IPS-18a (cell line): ENCODE data around the gene VCL.
"Not testable (repeated sequence)": the region's sequence is repeated elsewhere in the genome, so short reads cannot be mapped to it uniquely, and the experiment has no call there.

Experiments used
- H3K27ac ChIP-seq: one replicate; pipeline ENCODE4 v1.5.1; 2013; ENCODE audit warnings: low read length
- H3K27me3 ChIP-seq: one replicate; pipeline ENCODE4 v1.6.1; 2013; ENCODE audit warnings: mild to moderate bottlenecking, low read length; ENCODE audit not compliant: control insufficient read depth, insufficient read depth
- H3K36me3 ChIP-seq: one replicate; pipeline ENCODE4 v1.6.1; 2013; ENCODE audit warnings: low read depth, low read length; ENCODE audit not compliant: control insufficient read depth
- H3K4me1 ChIP-seq: one replicate; pipeline ENCODE4 v1.6.1; 2013; ENCODE audit warnings: low read depth, low read length; ENCODE audit not compliant: control insufficient read depth
- H3K4me3 ChIP-seq: one replicate; pipeline ENCODE4 v1.5.1; 2013; ENCODE audit warnings: low read length
- H3K9ac ChIP-seq: one replicate; pipeline ENCODE4 v1.6.1; 2013; ENCODE audit warnings: mild to moderate bottlenecking, low read length, moderate library complexity
- H3K9me3 ChIP-seq: one replicate; pipeline ENCODE4 v1.6.1; 2013; ENCODE audit warnings: low read depth, low read length; ENCODE audit not compliant: control insufficient read depth

VCL gene

DNA sequence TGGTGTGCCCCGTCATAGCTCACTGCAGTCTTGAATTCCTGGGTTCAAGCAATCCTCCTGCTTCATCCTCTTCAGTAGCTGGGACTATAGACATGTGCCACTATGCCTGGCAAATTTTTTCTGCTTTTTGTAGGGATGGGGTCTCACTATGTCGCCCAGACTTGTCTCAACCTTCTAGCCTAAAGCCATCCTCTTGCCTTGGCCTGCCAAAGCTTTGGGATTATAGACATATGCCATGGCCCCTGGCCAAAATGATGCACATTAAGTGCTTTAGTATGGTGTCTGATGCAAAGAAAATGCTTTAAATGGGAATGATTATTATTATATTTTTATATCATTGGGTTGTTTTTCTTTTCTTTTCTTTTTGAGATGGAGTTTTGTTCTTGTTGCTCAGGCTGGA, 33.2 kb upstream of the VCL start:
- Histone ChIP-seq H3K4me3 (no peak overlapping the region), H3K9me3 (no peaks in the 10 kb centered on the region), H3K36me3 (no peaks in the 10 kb centered on the region), H3K4me1 (peaks cover 39% of the 10 kb centered on the region), H3K27me3 (no peaks in the 10 kb centered on the region), H3K27ac (peak overlapping the region; percentile 95), H3K9ac (peak overlapping the region; percentile 78)

DNA sequence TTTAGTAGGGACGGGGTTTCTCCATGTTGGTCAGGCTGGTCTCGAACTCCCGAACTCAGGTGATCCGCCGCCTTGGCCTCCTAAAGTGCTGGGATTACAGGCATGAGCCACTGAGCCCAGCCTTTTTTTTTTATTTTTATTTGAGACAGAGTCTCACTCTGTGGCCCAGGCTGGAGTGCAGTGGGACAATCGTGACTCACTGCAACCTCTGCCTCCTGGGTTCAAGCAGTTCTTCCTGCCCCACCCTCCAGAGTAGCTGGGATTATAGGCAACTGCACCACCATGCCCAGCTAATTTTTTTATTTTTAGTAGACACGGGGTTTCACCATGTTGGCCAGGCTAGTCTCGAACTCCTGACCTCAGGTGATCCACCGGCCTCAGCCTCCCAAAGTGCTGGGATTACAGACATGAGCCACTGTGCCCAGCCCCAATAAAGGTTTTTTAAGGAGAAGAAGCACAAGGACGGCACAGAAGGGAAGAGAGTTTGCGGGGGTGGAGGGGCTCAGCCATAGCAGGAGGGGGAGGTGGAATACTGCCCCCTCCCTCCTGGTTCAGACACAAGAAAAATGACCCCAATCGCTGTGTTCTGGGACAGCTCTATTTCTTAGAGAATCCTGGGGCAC, 32.5 kb upstream of the VCL start:
- not testable (repeated sequence) for H3K9me3 ChIP-seq, H3K36me3 ChIP-seq, H3K27me3 ChIP-seq
- H3K27ac ChIP-seq, result peak overlapping the region; percentile 95
- H3K9ac ChIP-seq, result peak overlapping the region; percentile 78
- H3K4me1 ChIP-seq, result peaks cover 42% of the 10 kb centered on the region
- peak overlapping the region; percentile 9 for H3K4me3 ChIP-seq

DNA sequence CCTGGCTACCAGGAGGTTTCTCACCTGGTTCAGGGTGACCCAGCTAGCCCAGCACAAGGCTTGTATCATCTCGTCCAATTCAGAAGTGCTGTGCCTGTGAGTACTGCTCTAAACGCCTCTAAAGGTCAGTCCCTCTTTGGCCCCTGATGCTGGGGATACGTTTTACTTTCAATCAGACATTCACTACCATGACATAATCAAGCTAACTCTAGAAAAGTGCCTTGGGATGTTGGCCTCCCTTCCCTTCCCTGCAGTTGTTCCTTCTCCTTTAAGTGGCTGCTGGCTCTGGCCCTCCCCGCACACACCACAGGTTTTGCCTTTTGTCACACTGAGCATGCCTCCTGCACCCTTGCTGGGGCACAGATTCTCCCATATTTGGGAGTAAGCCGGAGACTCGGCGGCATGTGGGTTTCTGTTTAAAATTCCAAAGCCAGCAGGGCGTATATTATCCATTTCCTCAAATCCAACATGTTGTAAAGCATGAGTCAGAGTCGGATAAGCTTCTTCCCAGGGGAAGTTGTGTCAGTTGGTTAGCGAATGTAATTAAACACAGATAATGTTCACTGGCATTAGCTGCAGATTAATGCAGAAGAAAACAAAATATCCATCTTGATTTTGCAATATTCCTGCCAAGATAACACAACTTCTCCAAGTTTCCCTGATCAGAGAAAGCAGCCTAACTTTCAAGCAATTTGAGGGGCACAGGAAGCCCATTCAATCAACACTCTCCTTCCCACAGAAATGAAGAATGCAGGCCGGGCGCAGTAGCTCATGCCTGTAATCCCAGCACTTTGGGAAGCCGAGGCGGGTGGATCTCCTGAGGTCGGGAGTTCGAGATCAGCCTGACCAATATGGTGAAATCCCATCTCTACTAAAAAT, 31.8 kb upstream of the VCL start:
- H3K36me3 ChIP-seq, result no peaks in the 10 kb centered on the region
- H3K9me3 ChIP-seq, result no peaks in the 10 kb centered on the region
- H3K27me3 ChIP-seq, result no peaks in the 10 kb centered on the region
- H3K27ac ChIP-seq, result peak overlapping the region; percentile 96
- H3K9ac ChIP-seq, result peak overlapping the region; percentile 78
- peaks cover 42% of the 10 kb centered on the region for H3K4me1 ChIP-seq
- H3K4me3 ChIP-seq, result peak overlapping the region; percentile 38

DNA sequence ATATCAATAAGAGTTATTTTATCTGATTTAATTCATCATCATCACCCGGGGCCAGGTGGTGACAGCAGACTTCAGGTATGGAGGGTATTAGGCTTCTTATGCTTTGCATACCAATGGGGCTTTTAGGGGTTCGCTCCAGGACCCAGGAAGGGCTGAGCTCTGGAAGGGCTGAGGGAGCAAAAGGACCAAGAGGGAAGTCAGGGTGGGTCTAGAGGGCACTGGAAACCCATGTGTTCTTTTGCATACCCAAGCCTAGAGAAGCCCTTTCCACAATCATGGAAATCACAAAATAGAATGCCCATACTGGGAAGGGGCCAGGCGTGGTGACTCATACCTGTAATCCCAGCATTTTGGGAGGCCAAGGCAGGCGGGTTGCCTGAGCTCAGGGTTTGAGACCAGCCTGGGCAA, 30.9 kb upstream of the VCL start:
- H3K9ac ChIP-seq, result peak overlapping the region; percentile 78
- H3K4me1 ChIP-seq, result peaks cover 42% of the 10 kb centered on the region
- H3K36me3 ChIP-seq, result no peaks in the 10 kb centered on the region
- no peaks in the 10 kb centered on the region for H3K27me3 ChIP-seq
- H3K4me3 ChIP-seq, result peak overlapping the region; percentile 21
- H3K9me3 ChIP-seq, result no peaks in the 10 kb centered on the region
- H3K27ac ChIP-seq, result peak overlapping the region; percentile 96

DNA sequence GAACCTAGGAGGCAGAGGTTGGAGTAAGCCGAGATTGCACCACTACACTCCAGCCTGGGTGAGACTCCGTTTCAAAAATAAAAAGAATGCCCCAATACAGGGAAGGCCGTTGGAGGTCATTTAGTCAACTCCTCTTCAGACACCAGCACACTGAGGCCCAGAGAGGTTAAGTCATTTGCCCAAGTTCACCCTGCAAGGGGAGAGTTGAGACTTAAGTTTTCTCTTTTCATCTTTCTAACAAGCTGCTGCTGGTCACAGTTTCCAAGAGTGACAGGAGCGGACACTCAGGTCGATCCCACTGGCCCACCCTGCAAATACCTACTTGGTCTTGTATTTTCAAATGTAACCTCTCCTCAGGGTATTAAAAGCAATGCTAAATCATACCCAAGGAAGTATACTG, 30.4 kb upstream of the VCL start:
- H3K27ac ChIP-seq, result peak overlapping the region; percentile 96
- H3K27me3 ChIP-seq, result no peaks in the 10 kb centered on the region
- H3K4me1 ChIP-seq, result peaks cover 42% of the 10 kb centered on the region
- H3K36me3 ChIP-seq, result no peaks in the 10 kb centered on the region
- H3K9ac ChIP-seq, result peak overlapping the region; percentile 78
- no peaks in the 10 kb centered on the region for H3K9me3 ChIP-seq
- H3K4me3 ChIP-seq, result no peak overlapping the region

DNA sequence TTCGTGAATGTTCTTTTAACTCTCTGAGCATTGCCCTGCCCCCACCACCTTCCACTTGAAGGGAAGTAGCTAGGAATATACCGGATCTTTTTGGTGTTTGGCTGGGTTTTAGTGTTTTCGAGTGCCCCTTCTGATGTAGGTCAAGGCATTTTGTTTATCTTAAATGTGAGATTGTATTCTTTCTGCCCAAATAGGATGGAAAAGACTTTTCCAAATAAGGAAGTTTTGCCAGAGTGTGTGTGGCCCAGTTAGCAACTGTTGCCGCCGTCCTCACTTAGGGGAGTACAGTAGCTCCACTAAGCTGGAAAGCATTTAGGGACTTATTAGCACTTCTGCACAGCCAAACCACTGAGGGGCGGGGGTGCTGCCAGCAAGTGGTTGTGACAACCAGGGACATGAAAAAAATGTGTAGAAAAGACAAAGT, 29.8 kb upstream of the VCL start:
- no peaks in the 10 kb centered on the region for H3K27me3 ChIP-seq
- no peak overlapping the region for H3K4me3 ChIP-seq
- H3K9ac ChIP-seq, result peak overlapping the region; percentile 78
- peak overlapping the region; percentile 96 for H3K27ac ChIP-seq
- no peaks in the 10 kb centered on the region for H3K9me3 ChIP-seq
- peaks cover 42% of the 10 kb centered on the region for H3K4me1 ChIP-seq
- H3K36me3 ChIP-seq, result no peaks in the 10 kb centered on the region

DNA sequence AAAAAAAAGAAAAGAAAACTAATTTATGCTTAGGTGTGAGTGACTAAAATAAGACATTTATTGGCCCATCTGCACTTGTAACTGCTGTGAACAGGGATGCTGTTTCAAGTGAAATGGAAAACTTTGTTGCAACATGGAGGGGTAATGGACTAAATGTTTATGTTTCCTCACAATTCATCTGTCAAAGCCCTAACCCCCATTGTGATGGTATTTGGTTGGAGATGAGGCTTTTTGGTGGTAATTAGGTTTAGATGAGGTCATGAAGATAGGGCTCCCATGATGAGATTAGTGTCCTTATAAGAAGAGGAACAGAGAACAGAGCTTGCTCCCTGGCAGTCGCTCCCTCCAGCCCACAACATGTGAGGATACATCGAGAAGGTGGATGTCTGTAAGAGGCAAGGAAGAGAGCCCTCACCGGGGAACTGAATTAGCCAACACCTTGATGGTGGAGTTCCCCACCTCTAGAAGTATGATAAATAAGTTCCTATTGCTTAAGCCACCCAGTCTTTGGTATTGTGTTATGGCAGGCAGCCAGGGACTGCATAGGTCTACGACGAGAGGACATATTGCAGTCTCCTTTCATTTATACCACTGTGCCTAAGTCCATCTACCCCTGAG, 28.6 kb upstream of the VCL start:
- no peak overlapping the region for H3K9ac ChIP-seq
- H3K4me1 ChIP-seq, result peaks cover 42% of the 10 kb centered on the region
- H3K9me3 ChIP-seq, result no peaks in the 10 kb centered on the region
- H3K36me3 ChIP-seq, result no peaks in the 10 kb centered on the region
- peak overlapping the region; percentile 30 for H3K27ac ChIP-seq
- no peaks in the 10 kb centered on the region for H3K27me3 ChIP-seq
- H3K4me3 ChIP-seq, result no peak overlapping the region

DNA sequence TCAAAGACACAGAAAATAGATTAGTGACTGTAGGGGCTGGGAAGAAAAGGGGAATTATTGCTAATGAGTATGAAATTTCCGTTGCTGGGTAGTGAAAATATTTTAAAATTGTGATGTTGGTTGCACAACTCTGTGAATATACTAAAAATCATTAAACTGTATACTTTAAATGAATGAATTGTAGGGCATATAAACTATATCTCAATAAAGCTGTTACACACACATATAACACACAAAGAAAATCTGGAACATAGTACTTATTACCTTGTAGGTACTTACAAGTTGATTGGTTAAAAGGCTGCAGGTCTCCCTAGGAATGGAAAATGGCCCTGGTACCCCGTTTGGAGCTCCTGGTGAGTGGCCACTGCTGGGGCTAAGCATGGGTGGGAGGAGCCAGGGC, 27.1 kb upstream of the VCL start:
- Histone ChIP-seq H3K4me1 (peaks cover 36% of the 10 kb centered on the region), H3K27me3 (no peaks in the 10 kb centered on the region), H3K36me3 (no peaks in the 10 kb centered on the region), H3K9me3 (no peaks in the 10 kb centered on the region), H3K9ac (no peak overlapping the region), H3K27ac (no peak overlapping the region), H3K4me3 (no peak overlapping the region)

DNA sequence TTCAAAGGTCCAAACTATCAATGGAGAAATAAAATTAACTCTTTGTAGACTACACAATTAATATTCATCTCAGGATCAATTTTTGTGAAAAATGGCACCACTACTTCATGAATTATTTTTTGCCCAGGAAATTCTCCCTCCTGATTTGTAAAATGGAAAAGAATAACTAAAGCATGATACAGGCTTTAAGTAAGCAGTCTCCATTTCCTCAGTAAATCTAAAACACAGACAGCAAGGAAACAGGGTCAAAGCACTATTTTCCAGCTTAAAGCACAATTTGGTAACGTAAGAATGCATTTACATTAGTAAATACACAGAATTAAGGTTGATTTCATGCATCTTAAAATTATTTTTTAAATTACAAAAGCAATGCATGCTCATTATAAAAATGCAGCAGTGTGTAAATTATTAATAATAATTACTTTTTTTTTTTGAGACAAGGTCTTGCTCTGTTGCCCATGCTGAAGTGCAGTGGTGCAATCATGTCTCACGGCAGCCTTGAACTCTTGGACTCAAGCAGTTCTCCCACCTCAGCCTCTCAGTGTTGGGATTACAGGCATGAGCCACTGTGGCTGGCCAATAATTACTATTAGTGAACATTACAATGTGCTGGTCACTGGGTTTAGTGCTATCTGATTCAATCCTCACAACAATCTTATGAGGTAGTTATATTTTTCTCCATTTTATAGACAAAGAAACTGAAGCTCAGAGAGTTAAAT, 26.1 kb upstream of the VCL start:
- no peaks in the 10 kb centered on the region for H3K27me3 ChIP-seq
- H3K36me3 ChIP-seq, result no peaks in the 10 kb centered on the region
- H3K9ac ChIP-seq, result no peak overlapping the region
- peaks cover 29% of the 10 kb centered on the region for H3K4me1 ChIP-seq
- no peak overlapping the region for H3K27ac ChIP-seq
- no peaks in the 10 kb centered on the region for H3K9me3 ChIP-seq
- H3K4me3 ChIP-seq, result no peak overlapping the region

DNA sequence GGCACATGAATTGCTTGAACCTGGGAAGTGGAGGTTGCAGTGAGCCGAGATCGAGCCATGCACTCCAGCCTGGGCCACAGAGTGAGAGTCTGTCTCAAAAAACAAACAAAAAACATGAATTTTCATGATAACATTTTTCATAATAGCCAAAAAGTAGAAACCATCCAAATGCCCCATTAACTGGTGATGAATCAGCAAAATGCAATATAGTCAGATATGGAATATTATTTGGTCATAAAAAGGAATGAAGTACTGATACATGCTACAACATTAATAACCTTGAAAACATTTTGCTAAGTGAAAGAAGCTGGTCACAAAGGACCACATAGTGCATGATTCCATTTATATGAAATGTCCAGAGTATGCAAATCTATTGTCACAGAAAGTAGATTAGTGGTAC, 24.5 kb upstream of the VCL start:
- H3K27ac ChIP-seq, result no peak overlapping the region
- H3K27me3 ChIP-seq, result no peaks in the 10 kb centered on the region
- H3K4me3 ChIP-seq, result no peak overlapping the region
- no peaks in the 10 kb centered on the region for H3K9me3 ChIP-seq
- H3K9ac ChIP-seq, result no peak overlapping the region
- peaks cover 12% of the 10 kb centered on the region for H3K4me1 ChIP-seq
- H3K36me3 ChIP-seq, result no peaks in the 10 kb centered on the region

DNA sequence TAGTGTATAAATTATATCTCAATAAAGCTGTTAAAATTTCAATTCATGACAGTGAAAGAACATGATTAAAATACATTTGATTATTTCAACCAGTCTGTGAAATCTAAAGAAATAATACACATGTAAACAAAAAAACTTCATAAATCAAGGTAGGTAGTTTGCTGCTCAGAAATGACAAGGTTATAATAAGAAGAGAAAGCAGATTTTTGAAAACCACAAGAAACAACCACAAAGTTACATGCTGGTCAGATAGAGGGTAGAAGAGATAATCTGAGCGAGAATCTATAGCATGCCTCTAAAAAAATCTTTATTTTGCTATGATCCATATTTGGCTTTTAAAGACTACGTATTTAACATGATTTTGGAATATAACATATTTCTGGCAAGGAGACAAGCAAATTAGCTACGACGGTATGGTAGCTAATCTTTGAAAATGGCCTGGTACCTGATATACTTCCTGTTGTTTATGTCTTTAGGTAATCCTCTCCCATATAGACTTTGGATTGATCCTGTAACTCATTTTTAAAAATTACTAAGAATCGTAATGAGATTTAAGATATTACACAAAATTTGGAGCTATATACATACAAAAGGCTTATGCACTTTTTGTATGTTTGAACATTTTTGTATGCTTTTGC, 23.5 kb upstream of the VCL start:
- no peaks in the 10 kb centered on the region for H3K9me3 ChIP-seq
- H3K27ac ChIP-seq, result no peak overlapping the region
- H3K36me3 ChIP-seq, result no peaks in the 10 kb centered on the region
- no peak overlapping the region for H3K9ac ChIP-seq
- H3K4me1 ChIP-seq, result peaks cover 11% of the 10 kb centered on the region
- no peaks in the 10 kb centered on the region for H3K27me3 ChIP-seq
- H3K4me3 ChIP-seq, result no peak overlapping the region
